ENCODE measurements around the gene NKD1. TPM values are rescaled to one million over a fixed set of nuclear protein-coding genes. Genes with fewer than 3 reads are reported as not detected.

The NKD1 gene
- total RNA-seq, 2 donors from 2014 or later = 0.66 to 1.3 TPM

DNA sequence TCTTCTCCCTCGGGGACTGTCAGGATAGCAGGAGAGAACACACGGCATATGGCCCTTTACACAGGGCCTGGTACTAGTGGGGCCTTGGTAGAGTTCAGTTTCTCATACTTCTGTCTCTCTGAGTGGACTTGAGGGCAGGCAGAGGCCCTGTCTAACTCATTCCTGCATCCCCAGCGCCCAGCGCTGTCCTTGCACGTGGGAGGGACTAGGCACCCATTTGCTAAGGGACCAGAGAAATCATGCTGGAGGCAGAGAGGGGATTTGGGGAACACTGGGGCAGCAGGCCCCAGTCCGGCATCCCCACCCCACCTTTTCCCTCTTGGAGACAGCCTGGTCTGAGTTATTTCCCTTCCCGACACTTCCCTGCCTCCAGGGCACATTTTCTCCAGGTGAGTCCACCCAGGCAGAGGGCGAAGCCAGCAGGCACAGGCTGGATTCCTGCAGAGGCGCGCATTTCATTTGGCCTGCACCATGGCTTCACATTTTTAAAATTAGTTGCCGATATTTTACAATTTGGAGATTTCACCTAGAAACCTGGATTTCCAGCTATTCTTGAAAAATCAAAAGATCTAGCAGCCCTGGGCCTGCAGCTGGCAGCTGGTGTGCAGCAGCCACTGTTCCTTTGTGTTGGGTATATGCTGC, 9.7 kb upstream of the NKD1 start:
- no peak overlapping the region for H3K27ac Mint-ChIP-seq
- no peak for ATAC-seq (replicated peaks)
- H3K27me3 Mint-ChIP-seq = no peaks in the 10 kb centered on the region
- H3K36me3 Mint-ChIP-seq (ENCODE audit: low read depth) = no peaks in the 10 kb centered on the region
- no peaks in the 10 kb centered on the region for H3K4me1 Mint-ChIP-seq
- no peak overlapping the region for H3K4me3 Mint-ChIP-seq
- no peaks in the 10 kb centered on the region for H3K9me3 Mint-ChIP-seq

DNA sequence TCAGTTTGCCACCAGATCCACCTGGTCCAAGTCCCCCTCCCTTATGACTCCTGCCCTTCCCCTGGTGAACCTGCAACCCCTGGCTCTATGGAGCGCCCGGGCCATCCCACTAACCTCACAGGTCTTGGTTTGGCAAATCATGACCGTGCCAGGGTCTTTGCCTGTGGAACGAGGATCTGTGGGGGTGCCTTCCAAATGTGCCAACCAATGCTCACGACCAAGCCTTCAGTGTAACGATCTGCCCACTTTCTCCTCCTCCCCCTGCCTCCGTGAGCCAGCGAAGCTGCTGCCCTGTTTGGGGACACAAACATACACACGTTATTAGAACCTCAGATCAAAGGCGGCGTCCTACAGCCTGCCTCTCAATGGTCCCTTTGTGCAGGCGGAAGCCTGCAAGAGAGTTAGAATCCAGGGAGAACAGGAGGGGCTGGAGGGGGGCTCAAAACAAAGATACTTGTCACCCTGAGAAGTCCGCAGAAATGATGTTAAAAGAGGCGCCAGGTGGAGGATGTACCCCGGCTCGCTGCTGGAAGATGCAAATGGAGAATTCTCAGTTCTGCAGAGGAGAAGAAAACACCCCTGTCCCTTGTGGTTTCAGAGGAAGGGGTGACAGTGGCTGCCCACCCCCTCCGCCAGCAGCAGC, 9.0 kb upstream of the NKD1 start:
- Mint-ChIP-seq H3K9me3 (peaks cover 5% of the 10 kb centered on the region), H3K4me1 (no peaks in the 10 kb centered on the region), H3K36me3 (ENCODE audit: low read depth) (no peaks in the 10 kb centered on the region), H3K27me3 (no peaks in the 10 kb centered on the region), H3K4me3 (no peak overlapping the region), H3K27ac (no peak overlapping the region)
- no peak for ATAC-seq (replicated peaks)

DNA sequence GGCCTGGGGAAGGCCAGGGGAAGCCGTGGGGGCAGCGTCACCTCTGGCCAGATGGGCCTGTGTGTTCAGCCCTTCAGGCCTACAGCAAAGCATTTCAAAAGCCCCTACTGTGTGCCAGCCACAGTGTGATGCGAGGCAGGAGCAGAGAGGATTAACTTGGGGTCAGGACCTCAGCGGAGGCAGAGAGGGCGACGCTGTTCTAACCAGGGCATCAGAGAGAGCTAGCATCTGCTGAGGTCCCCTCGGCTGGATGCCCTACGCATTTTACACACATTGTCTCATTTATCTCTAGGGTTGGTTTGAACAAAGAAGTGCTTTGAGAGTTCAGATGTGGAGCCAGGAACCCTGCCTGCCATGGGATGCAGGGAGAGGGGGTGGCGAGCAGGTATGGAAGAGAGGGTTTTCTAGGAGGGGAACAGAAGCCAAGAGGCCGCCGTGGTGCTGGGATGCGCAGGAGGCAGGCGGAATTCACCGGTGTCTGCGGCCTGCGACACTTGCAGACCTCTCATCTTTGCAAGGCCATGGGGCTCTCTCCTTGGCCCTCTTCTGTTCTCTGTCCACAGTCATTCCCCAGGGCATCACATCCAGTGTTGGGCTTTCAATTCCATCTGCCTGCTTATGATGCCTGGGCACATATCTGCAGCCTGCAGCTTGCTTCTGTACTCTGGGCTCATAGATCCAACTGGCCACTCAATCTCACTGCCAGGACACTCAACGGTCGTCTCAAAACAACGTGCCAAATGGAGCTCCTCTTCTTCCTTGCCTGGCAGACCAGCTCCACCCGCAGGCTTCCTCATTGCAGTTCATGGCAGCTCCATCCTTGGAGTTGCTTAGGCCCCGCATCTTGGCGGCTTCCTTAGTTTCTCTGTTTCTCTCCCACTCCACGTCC, 8.1 kb upstream of the NKD1 start:
- no peak overlapping the region for H3K27ac Mint-ChIP-seq
- no peaks in the 10 kb centered on the region for H3K27me3 Mint-ChIP-seq
- peaks cover 8% of the 10 kb centered on the region for H3K9me3 Mint-ChIP-seq
- H3K4me3 Mint-ChIP-seq = no peak overlapping the region
- H3K4me1 Mint-ChIP-seq = no peaks in the 10 kb centered on the region
- ATAC-seq (replicated peaks) = no peak
- no peaks in the 10 kb centered on the region for H3K36me3 Mint-ChIP-seq (ENCODE audit: low read depth)

DNA sequence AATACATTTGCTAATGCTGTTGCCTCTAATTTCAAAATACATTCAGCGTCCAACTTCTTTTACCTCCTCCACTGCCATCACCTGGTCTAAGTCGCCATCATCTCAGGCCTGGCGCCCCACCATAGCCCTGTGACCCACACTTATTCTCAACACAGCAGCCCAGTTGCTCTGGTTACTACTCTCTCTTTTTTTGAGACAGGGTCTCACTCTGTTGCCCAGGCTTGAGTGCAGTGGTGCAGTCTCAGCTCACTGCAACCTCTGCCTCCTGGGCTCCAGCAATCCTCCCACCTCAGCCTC, 7.5 kb upstream of the NKD1 start:
- ATAC-seq (replicated peaks) = no peak
- Mint-ChIP-seq H3K9me3 (peaks cover 8% of the 10 kb centered on the region), H3K4me3 (no peak overlapping the region), H3K27ac (no peak overlapping the region), H3K36me3 (ENCODE audit: low read depth) (no peaks in the 10 kb centered on the region), H3K27me3 (no peaks in the 10 kb centered on the region), H3K4me1 (no peaks in the 10 kb centered on the region)

DNA sequence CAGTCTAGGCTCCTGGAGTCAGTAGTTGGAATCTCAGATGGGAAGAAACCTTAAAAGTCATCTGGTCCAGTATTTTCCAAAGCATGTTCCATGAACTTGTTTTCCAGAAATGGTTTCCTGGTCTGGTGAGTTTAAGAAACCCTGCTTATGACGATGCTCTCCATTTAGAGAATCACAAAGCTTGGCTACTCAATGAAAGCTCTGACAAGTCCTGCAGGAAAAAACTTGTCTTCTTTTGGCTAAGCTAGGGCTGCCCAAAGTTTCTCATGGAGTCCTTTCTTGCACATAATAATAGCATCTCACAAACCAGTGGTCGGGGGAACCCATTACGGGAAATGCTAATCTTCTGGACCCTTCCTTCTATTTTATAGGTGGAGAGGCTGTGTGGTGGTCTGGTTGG, 5.5 kb upstream of the NKD1 start:
- no peak for ATAC-seq (replicated peaks)
- H3K36me3 Mint-ChIP-seq (ENCODE audit: low read depth) = no peaks in the 10 kb centered on the region
- H3K4me3 Mint-ChIP-seq = no peak overlapping the region
- H3K9me3 Mint-ChIP-seq = peaks cover 8% of the 10 kb centered on the region
- H3K27me3 Mint-ChIP-seq = no peaks in the 10 kb centered on the region
- peaks cover 7% of the 10 kb centered on the region for H3K4me1 Mint-ChIP-seq
- no peak overlapping the region for H3K27ac Mint-ChIP-seq

DNA sequence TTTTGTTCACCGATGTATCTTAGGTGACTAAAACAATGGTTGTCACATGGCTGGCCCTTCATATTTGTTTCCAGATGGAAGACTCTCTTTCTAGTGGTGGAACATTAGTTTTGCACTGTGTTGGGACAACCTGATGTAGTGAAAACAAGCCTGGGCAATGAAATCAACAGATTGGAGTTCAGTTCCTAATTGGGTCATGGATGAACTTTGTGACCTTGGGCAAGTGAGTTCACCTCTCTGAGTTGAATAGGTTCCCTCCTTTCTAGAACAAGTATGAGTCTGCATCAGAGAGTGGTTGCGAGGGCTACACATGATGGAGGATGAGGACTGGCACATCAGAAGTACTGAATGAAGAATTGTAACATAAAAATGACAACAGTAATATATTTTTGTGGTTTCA, 2.1 kb upstream of the NKD1 start:
- Mint-ChIP-seq H3K27me3 (no peaks in the 10 kb centered on the region), H3K36me3 (ENCODE audit: low read depth) (no peaks in the 10 kb centered on the region), H3K4me1 (peaks cover 7% of the 10 kb centered on the region), H3K27ac (no peak overlapping the region), H3K9me3 (peaks cover 8% of the 10 kb centered on the region), H3K4me3 (no peak overlapping the region)
- no peak for ATAC-seq (replicated peaks)

DNA sequence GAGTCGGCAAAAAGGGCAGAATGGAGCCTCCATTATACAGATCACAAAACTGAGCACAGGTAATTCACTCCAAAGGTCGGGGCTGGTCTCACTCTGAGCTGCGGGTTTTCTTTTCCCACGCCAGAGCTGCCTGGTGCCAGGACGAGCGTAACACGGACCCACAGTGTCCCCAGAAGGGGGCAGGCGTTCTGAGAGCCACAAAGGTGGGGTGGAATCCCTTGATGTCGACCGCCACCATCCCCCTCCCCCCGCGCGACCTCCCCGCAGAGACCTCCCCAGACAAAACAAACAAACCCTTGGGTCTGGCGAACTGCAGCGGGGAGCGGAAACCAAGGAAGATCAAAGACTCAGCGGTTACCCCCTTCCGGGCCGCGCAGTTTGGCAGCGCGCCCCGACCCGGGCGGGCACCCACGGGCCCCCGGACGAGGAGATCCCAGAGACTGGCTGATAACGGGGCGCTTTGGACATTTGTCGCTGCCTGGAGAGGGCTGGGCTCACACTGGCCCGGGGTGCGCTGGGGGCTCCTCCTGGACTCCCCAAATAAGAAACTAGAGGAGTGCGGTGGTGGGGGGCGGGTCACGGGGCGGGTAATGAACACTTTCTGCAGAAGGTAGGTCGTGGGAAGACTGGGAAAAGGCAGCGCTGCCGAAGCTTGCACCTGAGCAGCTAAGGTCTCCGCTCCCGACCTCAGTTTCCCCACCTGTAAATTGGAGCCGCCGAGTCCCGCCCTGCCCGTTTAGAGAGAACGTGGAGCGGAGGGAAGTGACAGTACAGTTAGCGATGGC, 664 bp upstream of the NKD1 start:
- peaks cover 7% of the 10 kb centered on the region for H3K4me1 Mint-ChIP-seq
- H3K36me3 Mint-ChIP-seq (ENCODE audit: low read depth) = no peaks in the 10 kb centered on the region
- H3K4me3 Mint-ChIP-seq = peak overlapping the region; percentile 85
- H3K27me3 Mint-ChIP-seq = no peaks in the 10 kb centered on the region
- ATAC-seq (replicated peaks) = peak; percentile 71
- peaks cover 8% of the 10 kb centered on the region for H3K9me3 Mint-ChIP-seq
- H3K27ac Mint-ChIP-seq = peak overlapping the region; percentile 61

DNA sequence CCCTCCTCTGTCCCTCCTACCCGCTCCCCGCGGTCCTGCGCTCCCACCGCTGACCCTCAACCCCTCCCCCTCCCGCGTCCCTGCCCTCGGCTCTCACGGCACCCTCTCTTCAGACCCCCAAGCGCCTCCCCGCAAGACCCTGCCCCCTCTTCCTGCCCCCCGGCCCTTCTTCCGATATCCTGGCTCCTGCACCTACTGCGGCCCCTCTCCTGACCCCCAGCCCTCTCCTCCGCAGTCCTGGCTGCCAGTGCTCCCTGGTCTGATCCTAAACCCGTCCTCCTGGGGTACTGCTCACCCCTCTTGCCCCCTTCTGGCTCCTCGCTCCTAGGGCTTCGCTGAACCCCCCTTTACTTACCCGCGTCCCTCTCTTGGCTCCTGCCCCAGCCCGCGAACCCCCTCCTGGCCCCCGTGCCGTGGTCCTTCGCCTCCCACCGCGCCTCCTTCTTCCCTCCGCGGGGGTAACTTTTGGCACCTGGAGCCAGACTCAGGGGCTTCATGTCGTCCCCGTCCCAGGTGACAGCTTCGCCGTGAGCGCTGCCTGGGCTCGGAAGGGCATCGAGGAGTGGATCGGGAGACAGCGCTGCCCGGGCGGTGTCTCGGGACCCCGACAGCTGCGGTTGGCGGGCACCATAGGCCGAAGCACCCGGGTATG, 839 bp downstream of the NKD1 start:
- Mint-ChIP-seq H3K9me3 (peaks cover 4% of the 10 kb centered on the region), H3K4me3 (peak overlapping the region; percentile 58), H3K4me1 (peaks cover 7% of the 10 kb centered on the region), H3K27me3 (no peaks in the 10 kb centered on the region), H3K27ac (no peak overlapping the region), H3K36me3 (ENCODE audit: low read depth) (no peaks in the 10 kb centered on the region)
- ATAC-seq (replicated peaks) = no peak

DNA sequence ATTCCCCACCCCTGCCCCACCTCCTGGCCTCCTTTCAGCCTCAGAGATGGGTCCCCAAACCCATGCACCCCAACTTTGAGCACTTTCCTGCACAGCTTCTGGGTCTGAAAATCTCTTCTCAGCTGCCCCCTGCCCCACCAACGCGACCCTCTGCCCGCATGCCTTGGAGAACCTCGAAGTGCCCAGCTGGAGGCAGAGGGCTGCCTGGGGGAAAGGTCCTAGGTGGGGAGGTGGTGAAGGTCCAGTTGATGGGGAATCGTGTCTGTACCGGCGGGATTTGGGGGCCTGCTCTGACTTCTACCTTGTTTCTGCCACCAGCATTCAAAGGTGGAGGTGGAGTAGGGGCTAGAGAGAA, 1.3 kb downstream of the NKD1 start:
- ATAC-seq (replicated peaks) = no peak
- Mint-ChIP-seq H3K9me3 (no peaks in the 10 kb centered on the region), H3K4me3 (peak overlapping the region; percentile 58), H3K27ac (no peak overlapping the region), H3K36me3 (ENCODE audit: low read depth) (no peaks in the 10 kb centered on the region), H3K27me3 (no peaks in the 10 kb centered on the region), H3K4me1 (peaks cover 7% of the 10 kb centered on the region)

DNA sequence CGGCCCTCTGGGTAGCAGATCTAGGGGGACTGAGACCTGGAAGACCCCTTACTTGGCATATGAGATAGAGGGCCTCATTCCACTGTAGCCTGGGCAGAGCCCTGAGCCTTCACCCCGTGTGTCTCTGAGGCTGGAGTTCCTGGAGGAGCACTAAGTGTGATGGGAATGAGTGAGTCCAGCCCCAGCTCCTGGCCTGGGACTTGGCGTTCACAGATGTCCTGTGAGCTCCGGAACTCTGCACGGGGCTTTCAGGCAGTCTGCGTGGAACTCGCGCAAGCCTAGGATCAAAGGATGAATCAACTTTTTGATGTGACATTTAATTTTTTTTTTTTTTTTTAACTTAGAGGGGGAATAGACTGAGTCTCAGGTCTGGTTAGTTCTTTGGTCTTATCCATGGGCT, 1.8 kb downstream of the NKD1 start:
- H3K4me3 Mint-ChIP-seq = peak overlapping the region; percentile 58
- H3K27me3 Mint-ChIP-seq = no peaks in the 10 kb centered on the region
- H3K36me3 Mint-ChIP-seq (ENCODE audit: low read depth) = no peaks in the 10 kb centered on the region

DNA sequence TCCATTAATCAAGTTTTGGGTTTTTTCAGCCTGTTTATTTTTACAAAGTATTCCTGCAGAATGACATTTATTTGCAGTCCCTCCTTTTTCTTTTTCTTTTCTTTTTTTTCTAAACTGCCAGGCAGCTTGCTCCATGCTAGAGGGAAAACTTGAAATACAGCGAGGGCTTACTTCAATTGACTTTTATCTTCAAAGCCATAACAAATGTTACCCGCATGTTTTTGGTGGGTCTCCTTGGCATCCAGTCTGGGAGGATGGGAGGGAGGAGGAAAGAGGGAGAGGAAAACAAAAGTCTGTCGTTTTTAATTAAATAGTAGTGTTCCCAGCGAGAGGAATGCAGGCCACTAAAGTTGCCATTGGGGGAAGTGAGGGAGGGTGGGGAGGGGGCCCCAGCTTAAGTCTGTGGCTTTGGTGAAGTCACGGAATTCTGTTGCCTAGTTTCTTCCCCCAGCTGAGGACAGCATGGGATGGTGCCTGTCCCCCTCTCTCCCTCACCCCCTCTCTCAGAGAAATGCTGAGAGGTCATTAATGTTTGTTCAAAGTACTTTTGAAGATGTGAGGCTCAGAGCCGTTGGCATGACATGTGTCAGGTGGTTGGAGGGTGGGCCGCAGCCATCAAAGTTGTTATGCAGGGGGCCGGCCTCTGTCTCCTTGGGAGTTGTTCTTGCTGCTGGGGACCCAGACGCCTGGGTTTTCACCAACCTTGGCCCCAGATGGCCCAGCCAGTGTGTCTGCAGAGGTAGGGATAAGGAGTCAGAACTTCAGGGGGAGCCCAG, 2.9 kb downstream of the NKD1 start:
- Mint-ChIP-seq H3K4me3 (no peak overlapping the region), H3K36me3 (ENCODE audit: low read depth) (no peaks in the 10 kb centered on the region), H3K27me3 (no peaks in the 10 kb centered on the region), H3K27ac (no peak overlapping the region), H3K9me3 (no peaks in the 10 kb centered on the region), H3K4me1 (peaks cover 4% of the 10 kb centered on the region)
- ATAC-seq (replicated peaks) = no peak

More for the DNA sequence above, 1.8 kb downstream of the NKD1 start:
- Mint-ChIP-seq H3K27ac (no peak overlapping the region), H3K9me3 (no peaks in the 10 kb centered on the region), H3K4me1 (peaks cover 7% of the 10 kb centered on the region)
- ATAC-seq (replicated peaks) = no peak

DNA sequence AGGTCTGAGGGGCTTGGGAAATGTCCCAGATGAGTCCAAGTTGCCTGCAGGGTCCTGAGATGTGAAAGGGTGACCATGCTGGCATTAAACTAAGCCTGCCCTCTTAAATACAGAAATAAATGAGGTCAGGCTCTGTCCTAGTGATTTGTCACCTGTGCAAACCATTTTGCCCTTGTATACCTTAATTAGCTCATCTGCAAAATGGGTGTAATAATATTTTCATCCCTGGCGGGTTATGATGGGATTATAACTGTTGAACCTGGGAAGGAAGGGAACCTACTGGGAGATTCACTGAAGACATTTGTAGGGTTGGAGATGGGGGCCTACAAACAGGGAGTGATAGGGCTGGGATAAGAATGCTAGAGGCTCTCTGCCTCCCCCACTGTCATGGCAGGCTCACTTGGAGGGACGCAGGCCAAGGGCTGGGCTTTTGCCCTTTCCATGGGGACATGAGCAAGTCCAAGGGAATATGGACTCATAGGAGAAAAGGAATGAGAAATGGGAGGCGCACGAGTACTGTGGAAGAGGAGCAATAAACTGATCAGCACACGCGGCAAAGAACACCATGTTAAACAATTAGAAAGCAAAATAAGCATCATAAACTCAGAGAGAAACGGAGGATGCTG, 4.4 kb downstream of the NKD1 start:
- no peak for ATAC-seq (replicated peaks)
- Mint-ChIP-seq H3K27ac (no peak overlapping the region), H3K4me3 (no peak overlapping the region), H3K36me3 (ENCODE audit: low read depth) (no peaks in the 10 kb centered on the region), H3K9me3 (no peaks in the 10 kb centered on the region), H3K27me3 (no peaks in the 10 kb centered on the region), H3K4me1 (no peaks in the 10 kb centered on the region)

DNA sequence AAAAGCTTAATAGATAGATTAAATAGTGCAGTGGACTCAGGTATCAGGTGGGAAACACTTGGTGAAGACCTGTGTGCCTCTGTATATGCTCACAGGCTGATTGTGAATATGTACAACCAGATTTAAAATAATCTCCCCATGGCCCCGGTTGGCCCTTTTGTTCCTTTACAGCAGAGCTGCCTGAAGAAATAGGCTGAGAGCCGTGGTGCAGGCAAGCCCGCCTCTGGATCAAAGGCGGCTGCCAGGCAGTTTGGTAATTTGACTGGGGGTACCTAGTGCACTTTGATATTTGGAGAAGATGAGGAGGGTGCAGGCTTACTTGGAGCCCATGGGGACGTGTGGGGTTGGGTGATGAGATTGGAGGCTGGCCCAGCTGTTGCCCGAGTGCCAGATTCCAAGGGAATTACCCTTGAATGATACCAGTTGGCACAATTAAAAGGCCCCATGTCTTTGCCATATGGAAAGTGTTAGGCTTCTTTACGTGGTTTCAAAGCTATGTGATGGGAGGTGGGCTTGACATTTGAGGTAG, 5.0 kb downstream of the NKD1 start:
- Mint-ChIP-seq H3K4me1 (no peaks in the 10 kb centered on the region), H3K27ac (no peak overlapping the region), H3K27me3 (no peaks in the 10 kb centered on the region), H3K9me3 (no peaks in the 10 kb centered on the region), H3K36me3 (ENCODE audit: low read depth) (no peaks in the 10 kb centered on the region), H3K4me3 (no peak overlapping the region)
- ATAC-seq (replicated peaks) = no peak
